DND-41 (cell line): ENCODE measurements around the gene PRPF6.
A peak's percentile ranks its signal among the peaks of the same experiment; 100 is the strongest.

ENCODE experiments used
- ATAC-seq: fragments of 200-7000 bp; cut with Tn5 transposase; 3 replicates; pipeline ENCODE4 v1.9.1; 2021; ENCODE audit warnings: low read depth; ENCODE audit not compliant: insufficient read depth
- DNase-seq: peaks from one replicate; pipeline ENCODE4 v3.0.0-alpha.2; 2020
- H2AFZ ChIP-seq: 2 replicates; pipeline ENCODE4 v1.6.0; 2012; ENCODE audit warnings: low read depth, low read length
- H3K27ac ChIP-seq: 2 replicates; pipeline ENCODE4 v1.5.1; 2012; ENCODE audit warnings: low read length, inconsistent platforms
- H3K27me3 ChIP-seq: fragments of 200-600 bp; sonication (generic); 2 replicates; pipeline ENCODE4 v1.6.0; 2012; ENCODE audit warnings: low read length, mild to moderate bottlenecking, inconsistent platforms; ENCODE audit not compliant: insufficient read depth, poor library complexity
- H3K36me3 ChIP-seq: 2 replicates; pipeline ENCODE4 v1.5.1; 2012; ENCODE audit warnings: low read length, inconsistent platforms; ENCODE audit not compliant: insufficient read depth
- H3K4me1 ChIP-seq: 2 replicates; pipeline ENCODE4 v1.5.1; 2012; ENCODE audit warnings: mild to moderate bottlenecking, low read length; ENCODE audit not compliant: insufficient read depth
- H3K4me2 ChIP-seq: 2 replicates; pipeline ENCODE4 v1.6.0; 2012; ENCODE audit warnings: mild to moderate bottlenecking, moderate library complexity, low read length, inconsistent platforms; ENCODE audit not compliant: insufficient read depth
- H3K4me3 ChIP-seq, 2 experiments: fragments of 200-600 bp in 1 of 2; shearing (Covaris generic) in 1 of 2; 2 replicates each; pipeline ENCODE4 v1.5.1; 2012 to 2016; ENCODE audit warnings: inconsistent platforms in 2 of 2, low read length in 2 of 2, mild to moderate bottlenecking in 2 of 2, low read depth in 1 of 2, moderate library complexity in 1 of 2
- H3K79me2 ChIP-seq: 2 replicates; pipeline ENCODE4 v1.6.0; 2012; ENCODE audit warnings: low read length, inconsistent platforms; ENCODE audit not compliant: insufficient read depth
- H3K9ac ChIP-seq: 2 replicates; pipeline ENCODE4 v1.6.0; 2012; ENCODE audit warnings: low read depth, mild to moderate bottlenecking, inconsistent platforms, low read length, moderate library complexity
- H3K9me3 ChIP-seq: 2 replicates; pipeline ENCODE4 v1.5.1; 2012; ENCODE audit warnings: low read length, moderate library complexity, mild to moderate bottlenecking, inconsistent platforms; ENCODE audit not compliant: insufficient read depth, severe bottlenecking
- H4K20me1 ChIP-seq: 2 replicates; pipeline ENCODE4 v1.6.0; 2012; ENCODE audit warnings: low read length; ENCODE audit not compliant: insufficient read depth
- EZH2 ChIP-seq: IDR thresholded peaks from 3 replicates; pipeline ENCODE4 v1.6.1; 2012; ENCODE audit warnings: borderline replicate concordance, low read depth, mild to moderate bottlenecking, moderate library complexity, low read length, inconsistent platforms; ENCODE audit not compliant: severe bottlenecking
- TF ChIP-seq, protein P1 (sequence below): IDR thresholded peaks from 2 replicates; pipeline ENCODE4 v1.5.1; 2012; ENCODE audit warnings: borderline replicate concordance, low read length, moderate library complexity, mild to moderate bottlenecking; ENCODE audit not compliant: poor library complexity, severe bottlenecking; ENCODE audit errors: extremely low read depth

The PRPF6 gene

DNA sequence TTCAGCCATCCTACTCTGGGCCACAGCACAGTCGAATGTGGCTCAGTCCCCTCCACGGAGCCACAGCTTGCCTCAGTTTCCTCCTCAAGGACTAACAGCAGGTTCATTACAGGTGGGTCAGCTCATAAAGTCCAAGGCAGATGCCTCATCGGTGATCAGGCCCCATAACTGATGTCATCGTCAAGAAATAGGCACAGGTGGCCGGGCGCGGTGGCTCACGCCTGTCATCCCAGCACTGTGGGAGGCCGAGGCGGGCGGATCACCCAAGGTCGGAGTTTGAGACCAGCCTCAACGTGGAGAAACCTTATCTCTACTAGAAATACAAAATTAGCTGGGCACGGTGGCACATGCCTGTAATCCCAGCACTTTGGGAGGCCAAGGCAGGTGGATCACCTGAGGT, 28.2 kb upstream of the PRPF6 start:
- TF ChIP-seq EZH2: no peak
- TF ChIP-seq, protein P1, sequence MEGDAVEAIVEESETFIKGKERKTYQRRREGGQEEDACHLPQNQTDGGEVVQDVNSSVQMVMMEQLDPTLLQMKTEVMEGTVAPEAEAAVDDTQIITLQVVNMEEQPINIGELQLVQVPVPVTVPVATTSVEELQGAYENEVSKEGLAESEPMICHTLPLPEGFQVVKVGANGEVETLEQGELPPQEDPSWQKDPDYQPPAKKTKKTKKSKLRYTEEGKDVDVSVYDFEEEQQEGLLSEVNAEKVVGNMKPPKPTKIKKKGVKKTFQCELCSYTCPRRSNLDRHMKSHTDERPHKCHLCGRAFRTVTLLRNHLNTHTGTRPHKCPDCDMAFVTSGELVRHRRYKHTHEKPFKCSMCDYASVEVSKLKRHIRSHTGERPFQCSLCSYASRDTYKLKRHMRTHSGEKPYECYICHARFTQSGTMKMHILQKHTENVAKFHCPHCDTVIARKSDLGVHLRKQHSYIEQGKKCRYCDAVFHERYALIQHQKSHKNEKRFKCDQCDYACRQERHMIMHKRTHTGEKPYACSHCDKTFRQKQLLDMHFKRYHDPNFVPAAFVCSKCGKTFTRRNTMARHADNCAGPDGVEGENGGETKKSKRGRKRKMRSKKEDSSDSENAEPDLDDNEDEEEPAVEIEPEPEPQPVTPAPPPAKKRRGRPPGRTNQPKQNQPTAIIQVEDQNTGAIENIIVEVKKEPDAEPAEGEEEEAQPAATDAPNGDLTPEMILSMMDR: no peak
- H3K4me3 ChIP-seq: no peak overlapping the region
- no peak overlapping the region for H3K9ac ChIP-seq
- H4K20me1 ChIP-seq: peaks cover 75% of the 10 kb centered on the region
- H3K9me3 ChIP-seq: no peaks in the 10 kb centered on the region
- H3K4me2 ChIP-seq: peak overlapping the region; percentile 17; the same call in 1 of the 2 replicates
- H2AFZ ChIP-seq: no peak overlapping the region
- H3K27ac ChIP-seq: no peak overlapping the region
- H3K79me2 ChIP-seq: peaks cover 83% of the 10 kb centered on the region
- H3K36me3 ChIP-seq: peaks cover 46% of the 10 kb centered on the region
- ATAC-seq (no peak), DNase-seq (no peak)
- H3K27me3 ChIP-seq: no peaks in the 10 kb centered on the region
- peaks cover 31% of the 10 kb centered on the region for H3K4me1 ChIP-seq

- H3K9ac ChIP-seq: peak overlapping the region; percentile 99
- no peak for DNase-seq
- H3K4me2 ChIP-seq: peak overlapping the region; percentile 96
- H3K79me2 ChIP-seq: peaks cover 72% of the 10 kb centered on the region
- H3K4me1 ChIP-seq: peaks cover 31% of the 10 kb centered on the region
- H3K36me3 ChIP-seq: peaks cover 52% of the 10 kb centered on the region
- no peak for ATAC-seq
- H3K4me3 ChIP-seq: peak overlapping the region in 1 of 2 experiments; percentile 97; a peak in 2 of 4 replicates
- no peaks in the 10 kb centered on the region for H3K27me3 ChIP-seq
- TF ChIP-seq, protein P1: no peak
- TF ChIP-seq EZH2: no peak
- H2AFZ ChIP-seq: no peak overlapping the region
- H4K20me1 ChIP-seq: peaks cover 73% of the 10 kb centered on the region
- H3K9me3 ChIP-seq: no peaks in the 10 kb centered on the region
- no peak overlapping the region for H3K27ac ChIP-seq
Observed at GRCh38 chr20:63953764-63954429, 27.0 kb upstream of the PRPF6 start.

DNA sequence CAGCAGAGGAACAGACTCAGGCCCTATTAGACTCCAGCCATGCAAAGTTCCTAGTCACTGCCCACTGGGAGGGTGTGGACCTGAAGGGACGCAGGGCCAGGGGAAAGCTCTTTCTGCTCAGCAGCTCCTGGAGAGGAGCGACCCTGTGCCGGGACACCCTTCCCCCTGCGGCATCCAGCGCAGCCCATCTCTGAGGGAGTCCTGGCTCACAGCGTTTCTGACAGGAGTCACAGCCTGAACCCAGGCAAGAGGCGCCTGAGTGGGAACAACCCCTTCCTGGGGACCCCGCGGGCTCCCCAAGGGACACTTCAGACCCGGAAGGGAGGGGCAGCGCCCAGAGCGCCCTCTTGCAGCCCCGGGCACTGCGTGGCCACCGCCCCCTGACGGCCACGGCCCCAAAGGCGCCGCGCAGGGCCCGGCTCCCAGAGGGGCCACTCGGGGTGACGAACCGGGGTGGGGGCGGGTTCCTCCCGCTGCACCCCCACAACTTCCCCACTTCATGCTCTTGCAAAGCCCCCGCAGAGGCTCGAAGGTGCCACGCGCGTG, 25.6 kb upstream of the PRPF6 start:
- peak overlapping the region; percentile 89 for H3K27ac ChIP-seq
- peak; percentile 56 for DNase-seq

More for the DNA sequence above, 25.6 kb upstream of the PRPF6 start:
- Histone ChIP-seq H3K4me2 (peak overlapping the region; percentile 96), H3K4me3 (peak overlapping the region; percentile 78 to 97), H4K20me1 (peaks cover 69% of the 10 kb centered on the region), H3K27me3 (no peaks in the 10 kb centered on the region), H3K36me3 (peaks cover 63% of the 10 kb centered on the region), H3K9me3 (no peaks in the 10 kb centered on the region), H3K79me2 (peaks cover 57% of the 10 kb centered on the region), H3K9ac (peak overlapping the region; percentile 99), H2AFZ (peak overlapping the region; percentile 96), H3K4me1 (peaks cover 29% of the 10 kb centered on the region)
- no peak for TF ChIP-seq EZH2
- TF ChIP-seq, protein P1: peak; percentile 54
- ATAC-seq: peak; percentile 39
